GM18520 (cell line): ENCODE data around the gene DELE1.

Experiments used
- ATAC-seq: cut with Tn5 transposase; IDR thresholded peaks from one replicate; pipeline ENCODE4 v1.9.1; 2021; ENCODE audit not compliant: unreplicated experiment

DELE1 gene

DNA sequence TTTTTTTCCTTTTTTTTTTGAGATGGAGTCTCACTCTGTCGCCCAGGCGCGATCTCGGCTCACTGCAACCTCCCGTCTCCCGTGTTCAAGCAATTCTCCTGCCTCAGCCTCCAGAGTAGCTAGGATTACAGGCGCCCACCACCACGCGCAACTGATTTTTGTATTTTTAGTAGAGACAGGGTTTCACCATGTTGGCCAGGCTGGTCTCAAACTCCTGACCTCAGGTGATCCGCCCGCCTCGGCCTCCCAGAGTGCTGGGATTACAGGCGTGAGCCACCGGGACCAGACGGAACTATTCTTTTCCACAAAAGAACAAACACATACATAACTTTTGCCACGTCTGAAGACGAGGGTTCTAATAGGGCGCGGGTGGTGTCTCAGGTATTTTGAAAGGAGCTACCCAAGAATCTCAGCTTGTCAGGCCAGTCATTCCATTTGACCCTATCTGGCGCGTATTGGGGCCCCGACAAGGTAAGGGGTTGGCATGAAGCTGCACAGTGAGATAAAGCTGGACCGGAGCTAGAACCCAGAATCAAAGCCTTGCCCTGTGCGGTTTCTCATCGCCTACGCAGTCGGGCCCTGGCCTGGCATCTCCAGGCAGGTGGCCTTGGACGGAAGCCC lies 734 bp upstream of the DELE1 start:
- peak; percentile 0 for ATAC-seq

DNA sequence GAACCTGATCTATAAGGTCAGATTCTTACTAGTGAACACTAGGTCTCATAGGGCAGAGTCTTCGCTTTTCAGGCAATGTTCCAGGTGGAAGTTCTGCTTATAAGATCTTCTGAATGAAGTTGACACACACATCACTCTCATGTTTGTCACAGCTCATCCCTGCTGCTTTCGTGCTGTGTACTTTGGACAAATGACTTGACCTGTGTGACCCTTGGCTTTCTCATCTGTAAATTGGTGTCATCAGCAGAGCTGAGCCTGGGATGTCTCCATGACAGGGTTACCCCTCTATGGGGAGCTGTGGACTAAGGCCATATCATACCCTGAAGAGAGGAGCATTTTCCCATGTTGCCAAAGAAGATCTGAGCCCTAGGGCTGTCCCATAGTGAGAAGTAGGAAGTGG lies 2.8 kb downstream of the DELE1 start:
- ATAC-seq: no peak

DNA sequence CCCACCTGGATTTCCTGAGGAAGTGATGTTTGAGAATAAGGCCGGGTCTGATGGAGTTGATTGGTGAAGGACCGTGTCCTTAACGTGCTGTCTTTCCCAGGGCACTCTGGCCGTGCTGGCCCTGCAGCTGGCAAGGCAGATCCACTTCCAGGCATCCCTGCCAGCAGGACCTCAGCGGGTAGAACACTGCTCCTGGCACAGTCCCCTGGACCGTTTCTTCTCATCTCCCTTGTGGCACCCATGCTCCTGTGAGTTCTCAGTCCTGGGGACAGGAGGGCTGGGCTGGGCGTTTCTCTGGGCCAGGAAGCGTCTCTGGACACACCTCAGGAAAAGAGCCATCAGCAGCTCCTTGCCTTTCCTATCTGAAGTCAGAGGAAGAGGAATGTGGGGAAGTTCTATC lies 4.4 kb downstream of the DELE1 start:
- ATAC-seq: no peak

DNA sequence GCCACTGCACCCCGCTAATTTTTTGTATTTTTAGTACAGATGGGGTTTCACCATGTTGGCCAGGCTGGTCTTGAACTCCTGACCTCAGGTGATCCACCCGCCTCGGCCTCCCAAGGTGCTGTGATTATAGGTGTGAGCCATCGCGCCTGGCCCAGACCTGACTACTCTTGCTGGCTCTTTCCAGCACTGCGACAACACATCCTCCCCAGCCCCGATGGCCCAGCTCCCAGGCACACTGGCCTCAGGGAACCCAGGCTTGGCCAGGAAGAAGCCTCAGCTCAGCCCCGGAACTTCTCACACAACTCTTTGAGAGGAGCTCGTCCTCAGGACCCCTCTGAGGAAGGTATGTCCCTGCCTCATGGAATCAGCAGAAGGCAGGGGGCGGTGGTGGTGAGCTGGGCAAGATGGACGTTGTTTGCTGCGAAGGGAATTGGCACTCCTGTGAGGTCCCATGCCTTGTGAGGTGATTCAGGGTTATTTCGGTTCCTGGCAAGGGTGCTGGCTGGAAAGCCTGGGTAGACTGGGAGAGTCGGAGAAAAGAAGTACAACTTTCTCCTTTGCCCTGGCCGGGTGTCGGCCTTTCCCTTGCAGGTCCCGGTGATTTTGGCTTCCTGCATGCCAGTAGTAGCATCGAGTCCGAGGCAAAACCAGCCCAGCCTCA lies 5.9 kb downstream of the DELE1 start:
- ATAC-seq: no peak

DNA sequence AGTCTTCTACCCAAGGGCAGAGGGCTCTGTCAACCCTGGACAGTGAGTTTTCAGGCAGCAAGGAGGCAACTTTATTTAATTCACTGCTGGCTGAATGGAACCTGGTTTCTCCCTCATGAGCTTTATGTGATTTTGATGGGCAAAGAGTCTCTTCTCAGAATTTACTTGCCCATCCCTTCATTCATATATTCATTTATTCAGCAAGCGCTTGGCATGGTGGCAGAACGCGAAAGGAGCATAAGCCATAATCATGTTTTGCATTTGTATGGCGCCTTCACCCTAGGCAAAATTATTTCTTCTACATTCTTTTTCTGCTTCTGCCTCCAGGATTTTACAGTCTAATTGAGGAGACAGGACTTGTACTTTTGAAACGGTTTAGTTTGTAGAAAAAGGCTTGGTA lies 8.0 kb downstream of the DELE1 start:
- ATAC-seq: no peak

DNA sequence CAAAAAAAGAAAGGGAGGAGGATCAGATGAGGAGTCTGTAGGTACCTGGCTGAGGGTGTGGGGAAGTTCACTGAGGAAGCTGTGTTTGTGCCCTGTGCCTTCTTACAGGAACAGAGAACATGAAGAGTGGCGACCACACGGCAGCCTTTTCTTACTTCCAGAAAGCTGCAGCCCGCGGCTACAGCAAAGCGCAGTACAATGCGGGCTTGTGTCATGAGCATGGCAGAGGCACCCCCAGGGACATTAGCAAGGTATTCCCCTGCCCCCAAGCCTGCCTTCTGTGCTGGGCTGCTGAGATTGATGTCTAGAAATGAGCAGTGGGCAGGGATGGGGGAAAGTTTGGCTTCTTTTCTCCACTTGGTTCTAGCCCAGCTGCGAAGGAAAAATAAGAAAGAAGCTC lies 9.5 kb downstream of the DELE1 start:
- no peak for ATAC-seq

DNA sequence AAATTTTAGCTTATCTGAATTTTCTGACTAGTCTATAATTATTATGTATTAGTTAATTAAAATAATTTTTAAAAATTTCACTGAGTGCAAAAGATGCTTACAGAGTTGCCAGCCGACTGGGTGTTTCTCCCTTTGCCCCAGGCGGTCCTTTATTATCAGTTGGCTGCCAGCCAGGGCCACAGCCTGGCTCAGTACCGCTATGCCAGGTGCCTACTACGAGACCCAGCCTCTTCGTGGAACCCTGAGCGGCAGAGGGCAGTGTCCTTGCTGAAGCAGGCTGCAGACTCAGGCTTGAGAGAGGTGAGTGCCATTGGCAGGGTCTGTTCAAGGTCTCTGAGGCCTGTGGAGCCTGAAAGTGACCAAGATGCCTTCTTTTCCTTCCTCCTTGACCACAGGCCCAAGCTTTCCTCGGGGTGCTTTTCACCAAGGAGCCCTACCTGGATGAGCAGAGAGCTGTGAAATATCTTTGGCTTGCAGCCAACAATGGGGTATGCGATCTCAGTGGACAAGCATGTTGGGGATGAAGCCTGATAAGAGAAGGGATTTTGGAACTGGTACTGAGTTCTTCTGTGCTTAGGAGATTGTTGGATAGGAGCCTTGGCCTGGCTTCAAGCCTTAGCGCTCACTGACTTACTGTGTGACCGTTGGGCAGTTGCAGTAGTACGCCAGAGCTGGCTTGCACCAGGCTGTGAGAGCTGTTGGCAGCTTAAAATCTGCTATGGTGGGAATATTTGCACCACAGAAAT lies 10.6 kb downstream of the DELE1 start:
- no peak for ATAC-seq

DNA sequence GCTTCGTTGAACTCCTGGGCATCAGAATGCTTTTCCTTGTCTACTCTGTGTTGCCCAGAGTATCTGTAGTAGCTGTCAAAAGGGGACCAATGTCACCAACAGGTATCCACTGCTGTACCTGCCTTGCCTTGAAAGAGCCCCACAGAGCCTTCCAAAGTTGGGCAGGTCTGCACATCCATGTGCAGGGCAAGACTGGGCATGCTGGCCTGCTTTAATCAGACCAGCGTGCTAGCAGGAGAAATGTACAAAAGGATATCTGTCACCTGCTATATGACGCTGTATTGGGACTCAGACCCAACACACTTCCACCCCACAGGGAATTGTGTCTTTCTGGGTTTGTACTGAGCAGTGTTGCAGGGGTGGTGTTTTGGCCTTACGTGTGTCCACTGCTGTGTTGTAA lies 11.9 kb downstream of the DELE1 start:
- no peak for ATAC-seq

DNA sequence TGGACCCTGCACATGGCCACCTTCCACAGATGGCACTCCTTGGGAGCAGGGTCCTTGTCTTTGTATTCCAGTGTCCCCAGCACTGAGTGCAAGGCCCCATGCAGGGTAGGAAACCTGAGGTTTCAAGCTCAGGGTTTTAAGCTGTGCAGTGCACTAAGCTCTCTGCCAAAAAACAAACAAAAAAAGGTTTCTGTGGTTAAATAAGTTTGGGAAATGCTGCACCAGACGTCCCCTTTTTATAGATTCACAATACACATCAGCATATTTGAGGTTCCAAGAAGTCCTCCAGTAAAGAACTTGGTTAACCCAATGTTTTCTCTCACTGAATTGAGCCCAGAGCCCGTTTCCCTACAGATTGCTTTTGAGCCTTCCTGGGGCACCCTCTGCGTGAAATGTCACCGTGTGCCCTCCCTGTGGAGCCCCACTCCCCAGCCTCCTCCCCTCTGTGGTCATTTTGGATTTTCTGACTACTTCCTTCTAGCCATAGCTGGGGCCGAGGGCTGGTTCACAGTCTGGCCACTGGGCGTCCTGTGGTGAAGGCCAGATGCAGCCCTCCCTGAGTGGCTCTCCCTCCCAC lies 17.1 kb downstream of the DELE1 start:
- ATAC-seq: no peak

DNA sequence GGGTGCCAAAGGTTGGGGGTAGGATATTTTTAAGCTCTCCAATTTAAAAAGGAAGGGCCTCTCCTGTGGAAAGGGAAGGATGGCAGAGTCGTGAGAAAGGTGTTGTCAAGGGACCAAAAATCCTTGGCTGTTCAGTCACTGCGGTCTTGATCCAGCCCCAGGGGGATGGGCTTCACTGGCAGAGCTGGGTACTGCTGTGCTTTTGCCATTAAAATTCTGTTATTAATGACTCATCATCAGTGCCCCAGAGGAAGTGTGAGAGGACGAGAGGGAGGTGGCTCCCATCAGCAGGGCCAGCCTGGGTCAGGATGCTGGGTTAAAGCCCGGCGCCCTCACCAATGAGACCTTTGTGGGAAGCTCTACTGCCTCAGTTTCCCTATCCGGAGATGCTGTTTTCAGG lies 17.6 kb downstream of the DELE1 start:
- no peak for ATAC-seq

DNA sequence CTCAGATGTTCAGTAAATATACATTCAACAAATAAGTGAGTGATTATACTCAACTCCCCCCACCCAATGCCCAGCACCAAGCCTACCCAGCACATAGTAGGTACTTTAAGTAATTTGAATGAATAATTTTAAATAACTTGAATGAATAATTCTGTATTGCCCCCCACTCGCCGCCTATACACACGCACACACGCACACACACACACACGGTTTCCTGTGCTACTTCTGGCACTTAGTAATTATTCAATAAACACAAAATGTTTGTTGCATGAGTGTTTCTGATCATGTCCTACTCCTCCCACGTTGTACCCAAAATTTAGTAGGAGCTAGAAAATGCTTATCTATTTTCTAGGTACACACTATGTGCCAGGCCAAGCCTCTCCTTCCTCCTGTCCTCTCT lies 18.1 kb downstream of the DELE1 start:
- ATAC-seq: no peak

DNA sequence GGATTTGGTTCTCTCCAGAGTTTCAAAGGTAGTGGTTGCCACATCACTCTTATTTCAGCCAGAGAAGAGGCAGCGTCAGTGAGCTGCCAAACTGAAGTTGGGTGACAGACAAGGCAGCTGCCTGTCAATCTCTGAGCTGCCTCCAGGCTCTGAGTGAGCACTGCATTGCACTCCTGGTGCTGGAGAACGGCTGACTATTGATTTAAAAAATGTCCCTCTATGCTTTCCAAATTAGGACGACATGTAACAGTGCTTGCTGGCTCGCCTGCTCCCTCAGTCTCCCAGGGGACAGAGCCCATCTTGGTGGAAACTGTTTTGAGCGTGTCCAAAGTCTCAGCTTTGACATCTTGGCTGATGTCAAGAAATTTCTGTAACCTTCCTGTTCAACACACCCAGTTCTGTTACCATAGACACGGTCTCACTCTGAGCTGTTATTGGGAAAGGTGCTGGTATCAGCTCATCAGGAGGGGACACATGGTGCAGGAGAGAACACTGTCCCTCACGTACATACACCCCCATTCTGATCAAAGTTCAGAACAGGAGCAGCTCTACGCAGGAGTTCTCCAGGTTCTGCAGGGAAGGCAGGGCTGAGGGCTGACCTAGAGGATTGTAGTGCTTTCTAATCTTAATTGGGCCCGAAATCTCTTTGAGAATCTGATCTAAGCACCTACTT lies 18.6 kb downstream of the DELE1 start:
- ATAC-seq: no peak

DNA sequence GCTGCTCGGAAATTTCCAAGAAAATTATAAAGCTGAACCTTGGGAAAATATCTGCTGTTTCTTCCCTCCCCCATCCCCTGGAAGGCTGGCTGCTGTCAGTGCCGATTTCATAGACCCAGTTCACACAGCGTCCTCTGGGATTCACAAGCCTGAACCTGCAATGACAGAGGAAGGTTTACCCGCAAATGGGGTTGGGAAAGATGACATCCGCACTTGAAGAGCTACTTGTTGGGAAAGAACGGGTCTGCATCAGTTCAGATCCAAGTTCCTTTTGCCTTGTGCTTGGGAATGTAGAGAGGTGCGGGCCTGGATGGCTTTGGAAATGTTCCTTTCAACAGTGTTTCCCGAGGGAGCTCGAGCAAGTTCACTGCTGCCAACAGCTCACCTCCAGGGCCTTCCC lies 20.4 kb downstream of the DELE1 start:
- ATAC-seq: no peak

DNA sequence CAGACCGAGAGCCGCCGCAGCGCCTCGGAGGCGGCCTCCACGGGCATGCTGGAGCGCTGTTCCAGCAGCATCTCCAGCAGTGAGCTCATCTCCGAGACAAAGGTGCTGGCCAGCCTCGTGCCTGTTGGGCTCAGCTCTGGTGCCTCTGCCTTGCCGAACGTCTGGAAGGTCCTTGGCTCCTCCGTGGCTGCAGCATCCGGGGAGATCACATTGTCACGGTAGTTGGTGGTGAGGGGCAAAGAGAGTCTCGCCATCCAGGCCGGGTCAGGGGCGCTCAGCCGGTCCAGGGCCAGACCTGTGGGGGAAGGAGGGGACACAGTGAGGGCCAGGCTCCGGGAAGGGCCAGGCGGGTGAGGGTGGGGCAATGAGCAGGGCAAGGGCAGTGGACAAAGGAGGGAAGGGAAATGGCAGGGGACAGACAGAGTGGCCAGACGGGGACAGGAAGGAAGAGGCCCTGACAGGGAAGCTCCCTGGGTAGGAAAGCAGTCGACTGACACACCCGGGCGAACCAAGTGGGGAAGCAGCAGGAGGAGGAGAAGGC lies 21.9 kb downstream of the DELE1 start:
- no peak for ATAC-seq

DNA sequence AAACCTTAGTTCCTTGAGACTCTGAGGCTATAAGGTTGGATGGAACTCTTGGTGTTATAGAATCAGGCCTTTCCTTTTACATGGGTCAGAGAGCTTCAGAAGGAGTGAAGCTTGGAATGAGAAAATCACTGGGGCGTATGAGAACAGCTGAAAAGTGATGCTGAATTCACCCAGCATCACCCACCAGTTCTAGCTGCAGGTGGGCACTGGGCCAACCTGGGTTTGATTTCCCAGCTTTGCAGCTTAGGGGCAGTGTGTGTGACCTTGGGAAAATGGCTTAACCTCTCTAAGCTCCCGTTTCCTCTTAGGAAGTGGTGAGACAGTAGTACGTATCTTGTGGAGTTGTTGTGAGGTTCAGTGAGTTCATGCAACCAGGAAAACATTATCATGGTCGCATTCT lies 23.6 kb downstream of the DELE1 start:
- no peak for ATAC-seq

DNA sequence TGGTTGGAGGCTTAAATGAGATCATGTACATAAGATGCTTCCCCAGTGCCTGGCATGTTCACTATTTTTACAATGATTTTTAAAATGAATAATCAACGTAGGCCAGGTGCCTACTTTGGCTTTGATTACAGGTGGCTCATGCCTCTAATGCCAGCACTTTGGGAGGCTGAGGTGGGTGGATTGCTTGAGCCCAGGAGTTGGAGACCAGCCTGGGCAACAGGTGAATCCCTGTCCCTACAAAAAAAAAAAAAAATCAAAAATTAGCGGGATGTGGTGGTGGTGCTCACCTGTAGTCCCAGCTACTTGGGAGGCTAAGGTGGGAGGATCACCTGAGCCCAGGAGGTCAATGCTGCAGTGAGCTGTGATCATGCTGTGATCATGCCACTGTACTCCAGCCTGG lies 25.1 kb downstream of the DELE1 start:
- ATAC-seq: no peak

DNA sequence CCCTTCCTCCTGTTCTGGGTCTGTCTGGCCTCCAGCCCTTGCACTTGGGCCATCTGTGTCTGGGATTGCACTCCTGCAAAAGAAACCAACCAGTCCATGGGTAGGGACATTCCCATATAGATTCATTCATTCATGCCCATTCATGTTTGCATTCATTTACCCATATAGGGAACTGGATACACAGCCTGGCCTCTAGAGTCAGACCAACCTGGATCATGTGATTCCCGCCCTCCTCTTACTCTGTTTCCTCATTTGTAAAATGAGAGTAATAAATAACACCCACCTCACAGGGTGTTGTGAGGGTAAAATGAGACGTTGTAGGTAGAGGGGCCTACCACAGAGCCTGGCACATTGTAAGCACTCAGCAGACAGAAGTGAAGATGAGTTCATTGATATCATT lies 25.8 kb downstream of the DELE1 start:
- no peak for ATAC-seq

DNA sequence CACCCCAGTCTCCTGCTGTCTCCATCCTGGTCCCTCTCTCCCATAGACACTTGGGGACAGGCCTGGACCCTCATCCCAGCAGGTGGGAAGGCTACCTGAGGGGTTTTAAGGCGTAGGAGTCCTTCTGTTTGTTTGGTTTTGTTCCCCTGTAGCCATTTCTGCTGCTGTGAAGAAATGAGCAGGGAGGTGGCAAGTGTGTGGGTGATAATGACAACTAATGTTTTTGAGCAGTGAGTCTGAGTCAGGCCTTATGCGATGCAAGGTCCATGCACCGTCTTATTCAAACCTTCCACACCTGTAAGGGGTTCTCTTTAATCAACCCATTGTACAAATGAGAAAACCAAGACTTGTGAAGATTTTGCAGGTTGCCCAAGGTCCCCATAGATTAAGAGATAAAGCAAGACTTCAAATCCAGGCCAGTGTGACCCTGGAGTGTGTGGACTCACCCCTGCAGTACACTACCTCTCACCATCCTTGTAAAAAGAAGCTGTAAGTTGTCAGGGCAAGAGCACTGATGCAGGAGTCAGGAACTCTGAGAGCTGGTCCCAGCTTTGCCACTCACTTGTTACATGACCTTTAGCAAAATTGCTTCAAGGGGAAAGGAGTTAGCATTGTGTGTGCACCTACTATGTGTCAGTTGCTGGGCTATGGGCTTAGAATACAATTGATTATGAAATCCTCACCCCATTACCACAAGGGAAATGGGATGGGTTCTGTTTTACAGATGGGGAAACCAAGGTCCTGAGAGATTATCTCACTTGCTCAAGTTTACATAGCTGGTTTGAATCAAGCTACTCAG lies 26.7 kb downstream of the DELE1 start:
- ATAC-seq: no peak

DNA sequence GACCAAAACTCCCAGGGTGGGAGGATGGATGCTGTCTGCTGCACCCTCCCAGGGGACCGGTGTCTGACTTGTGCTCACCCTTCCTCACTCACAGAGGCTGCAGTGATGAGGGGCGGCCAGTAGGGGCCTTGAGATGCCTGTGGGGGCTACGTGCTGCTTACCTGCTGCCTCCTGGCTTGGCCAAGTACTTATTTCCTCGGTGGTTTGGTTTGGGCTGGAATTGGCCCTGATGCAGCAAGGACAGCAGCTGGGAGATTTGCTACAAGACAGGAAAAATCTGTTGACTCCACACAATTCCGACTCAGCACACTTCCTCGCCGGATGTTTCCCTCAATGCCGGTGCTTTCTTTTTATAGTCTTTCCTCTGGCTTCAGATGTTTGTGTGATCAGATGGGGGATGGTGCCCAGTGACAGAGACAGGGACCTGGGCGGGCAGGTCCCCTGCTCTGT lies 27.7 kb downstream of the DELE1 start:
- no peak for ATAC-seq

DNA sequence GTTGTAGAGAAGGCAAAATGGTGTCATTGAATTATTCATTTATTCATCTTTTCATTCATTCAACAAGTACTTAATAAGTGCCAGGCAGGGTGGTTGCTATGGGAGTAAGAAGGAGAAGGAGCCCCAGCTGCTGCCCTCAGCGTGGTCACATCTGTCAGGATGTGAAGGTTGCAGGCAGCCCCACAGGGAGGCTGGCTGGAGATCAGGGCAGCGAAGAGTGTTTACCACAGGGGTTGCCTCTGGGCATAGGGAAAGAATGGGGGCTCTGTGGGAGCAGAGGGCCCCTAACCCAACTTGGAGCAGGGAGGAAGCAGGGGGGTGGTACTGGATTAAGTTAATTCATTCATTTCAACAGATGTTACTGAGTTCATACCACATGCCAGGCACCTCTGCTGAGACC lies 28.3 kb downstream of the DELE1 start:
- ATAC-seq: no peak
